ENCODE data around the gene GALNT11. TPM values are rescaled to one million over a fixed set of nuclear protein-coding genes. Genes with fewer than 3 reads are reported as not detected.

GALNT11 gene
- total and polyA plus RNA-seq, 2 of the 4 experiments (the other 2 are of a cell fraction) = 24.4 to 29.3 TPM

- Histone ChIP-seq H3K56ac (ENCODE audit: extremely low read depth, insufficient read depth, low read length) (no peak overlapping the region), H2AK5ac (ENCODE audit: low read depth, low read length) (no peak overlapping the region), H3K9me1 (ENCODE audit: insufficient read depth, low read length) (no peaks in the 10 kb centered on the region), H4K5ac (ENCODE audit: low read depth, low read length) (no peak overlapping the region), H3K27me3 (ENCODE audit: control insufficient read depth, insufficient read depth, low read length) (no peaks in the 10 kb centered on the region), H3K4me1 (ENCODE audit: control insufficient read depth, insufficient read depth, low read length) (no peaks in the 10 kb centered on the region), H2BK20ac (ENCODE audit: low read depth, low read length) (no peak overlapping the region), H3K9ac (ENCODE audit: low read depth, low read length) (no peak overlapping the region), H3K18ac (ENCODE audit: low read depth, low read length) (no peak overlapping the region), H3K36me3 (ENCODE audit: control insufficient read depth, insufficient read depth, low read length) (peaks cover 52% of the 10 kb centered on the region), H3K4me3 (ENCODE audit: insufficient read depth, low read depth, low read length) (no peak overlapping the region), H3K79me1 (ENCODE audit: low read depth in 1 of 2, low read length in 2 of 2) (no peaks in the 10 kb centered on the region; a peak in 1 of 4 replicates), H3K27ac (ENCODE audit: insufficient read depth, low read length) (no peak overlapping the region), H3K23ac (ENCODE audit: low read depth, low read length) (no peak overlapping the region), H4K8ac (ENCODE audit: low read depth in 2 of 2, low read length in 2 of 2) (no peak overlapping the region), H2BK15ac (ENCODE audit: low read depth, low read length) (no peak overlapping the region), H3K14ac (replicated peaks; ENCODE audit: low read depth, low read length) (no peak overlapping the region), H2BK5ac (ENCODE audit: low read depth, low read length, poor library complexity, severe bottlenecking) (no peak overlapping the region), H3K4me2 (ENCODE audit: low read depth, low read length) (no peak overlapping the region), H3K9me3 (ENCODE audit: control insufficient read depth, insufficient read depth, low read length) (no peaks in the 10 kb centered on the region; the same call in 1 of the 2 replicates), H2BK120ac (ENCODE audit: low read depth, low read length) (no peak overlapping the region), H2AFZ (replicated peaks; ENCODE audit: low read length, poor library complexity) (no peak overlapping the region), H4K91ac (ENCODE audit: insufficient read depth, low read depth, low read length) (no peak overlapping the region), H3K4ac (ENCODE audit: low read depth, low read length) (no peak overlapping the region), H2AK9ac (replicated peaks; ENCODE audit: low read depth, low read length, poor library complexity) (no peak overlapping the region), H4K20me1 (ENCODE audit: insufficient read depth, low read length) (0 out of 2 replicates have a peak, but pooled peaks cover 3% of the 10 kb centered on the region)
- DNase-seq = no peak
- intact Hi-C loops (cut with micrococcal nuclease) (no loop called here), in situ Hi-C loops (cut with MboI; ENCODE audit: low sequenced_read_pairs) (no loop called here), dilution Hi-C loops (cut with HindIII; ENCODE audit: low sequenced_read_pairs, unreplicated experiment) (no loop called here)
- 99% methylated on average over 21 of the region's 60 CpGs; no CpG with 5 or more reads in 1 of the 2 experiments for WGBS, 2 experiments (ENCODE audit: extremely low coverage in 2 of 2, insufficient read length in 1 of 2)
- no peak for ATAC-seq (ENCODE audit: low read depth)
- ChIA-PET CTCF (no interaction called here), POLR2A (ENCODE audit: unreplicated experiment) (no interaction called here)
- no TSS peak for BruUV-seq (replicated peaks)
- no peak for TF ChIP-seq FOS (IDR thresholded peaks at IDR 0.05; ENCODE audit: low read depth, low read length)
- no peak for TF ChIP-seq SMC3 (IDR thresholded peaks at IDR 0.05; ENCODE audit: low read depth, low read length)
- no peak for TF ChIP-seq CEBPB (IDR thresholded peaks at IDR 0.05; ENCODE audit: low read depth, low read length)
- no peak for TF ChIP-seq NFE2L2 (IDR thresholded peaks at IDR 0.05; ENCODE audit: low read depth, low read length)
- no peak for TF ChIP-seq BHLHE40 (IDR thresholded peaks at IDR 0.05; ENCODE audit: low read depth, low read length)
These were observed 103.4 kb downstream of the GALNT11 start for GRCh38 chr7:152128741-152129461.

Data from IMR-90 (cell line).